LNCAP (cell line): ENCODE data around the gene OR52E2.

ENCODE experiments used
- TF ChIP-seq, protein P1 (sequence below): fragments of 450-650 bp; IDR thresholded peaks from 2 replicates; pipeline ENCODE4 v1.5.1; 2017; ENCODE audit warnings: mild to moderate bottlenecking

Gene OR52E2

DNA sequence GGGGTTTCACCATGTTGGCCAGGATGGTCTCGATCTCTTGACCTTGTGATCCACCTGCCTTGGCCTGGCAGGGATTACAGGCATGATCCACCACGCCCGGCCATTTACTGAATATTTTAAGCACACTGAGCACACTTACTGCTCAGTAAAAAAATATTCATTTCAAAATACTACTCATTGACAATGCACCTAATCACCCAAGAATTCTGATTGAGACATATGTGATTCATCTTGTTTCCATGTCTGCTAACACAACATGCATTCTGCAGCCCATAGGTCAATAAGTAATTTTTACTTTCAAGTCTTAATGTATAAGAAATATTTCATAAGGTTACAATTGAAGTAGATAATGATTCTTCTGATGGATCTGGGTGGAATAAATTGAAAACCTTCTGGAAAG lies 17.3 kb downstream of the OR52E2 start:
- TF ChIP-seq, protein P1, sequence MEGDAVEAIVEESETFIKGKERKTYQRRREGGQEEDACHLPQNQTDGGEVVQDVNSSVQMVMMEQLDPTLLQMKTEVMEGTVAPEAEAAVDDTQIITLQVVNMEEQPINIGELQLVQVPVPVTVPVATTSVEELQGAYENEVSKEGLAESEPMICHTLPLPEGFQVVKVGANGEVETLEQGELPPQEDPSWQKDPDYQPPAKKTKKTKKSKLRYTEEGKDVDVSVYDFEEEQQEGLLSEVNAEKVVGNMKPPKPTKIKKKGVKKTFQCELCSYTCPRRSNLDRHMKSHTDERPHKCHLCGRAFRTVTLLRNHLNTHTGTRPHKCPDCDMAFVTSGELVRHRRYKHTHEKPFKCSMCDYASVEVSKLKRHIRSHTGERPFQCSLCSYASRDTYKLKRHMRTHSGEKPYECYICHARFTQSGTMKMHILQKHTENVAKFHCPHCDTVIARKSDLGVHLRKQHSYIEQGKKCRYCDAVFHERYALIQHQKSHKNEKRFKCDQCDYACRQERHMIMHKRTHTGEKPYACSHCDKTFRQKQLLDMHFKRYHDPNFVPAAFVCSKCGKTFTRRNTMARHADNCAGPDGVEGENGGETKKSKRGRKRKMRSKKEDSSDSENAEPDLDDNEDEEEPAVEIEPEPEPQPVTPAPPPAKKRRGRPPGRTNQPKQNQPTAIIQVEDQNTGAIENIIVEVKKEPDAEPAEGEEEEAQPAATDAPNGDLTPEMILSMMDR, result no peak

DNA sequence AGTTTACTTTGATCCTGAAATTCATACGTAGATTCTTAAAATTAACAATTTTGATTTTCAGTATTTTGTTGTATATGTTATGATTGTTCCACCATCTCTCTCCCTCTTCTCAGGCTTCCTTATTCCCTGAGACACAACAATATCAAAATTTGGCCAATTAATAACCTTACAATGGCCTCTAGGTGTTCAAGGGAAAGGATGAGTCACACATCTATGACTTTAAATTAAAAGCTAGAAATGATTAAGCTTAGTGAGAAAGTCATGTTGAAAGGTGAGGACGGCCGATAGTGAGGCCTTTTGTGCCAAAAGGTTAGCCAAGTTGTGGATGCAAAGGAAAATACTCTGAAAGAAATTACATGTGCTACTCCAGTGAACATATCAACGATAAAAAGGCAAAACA lies 18.6 kb downstream of the OR52E2 start:
- TF ChIP-seq, protein P1, result no peak

DNA sequence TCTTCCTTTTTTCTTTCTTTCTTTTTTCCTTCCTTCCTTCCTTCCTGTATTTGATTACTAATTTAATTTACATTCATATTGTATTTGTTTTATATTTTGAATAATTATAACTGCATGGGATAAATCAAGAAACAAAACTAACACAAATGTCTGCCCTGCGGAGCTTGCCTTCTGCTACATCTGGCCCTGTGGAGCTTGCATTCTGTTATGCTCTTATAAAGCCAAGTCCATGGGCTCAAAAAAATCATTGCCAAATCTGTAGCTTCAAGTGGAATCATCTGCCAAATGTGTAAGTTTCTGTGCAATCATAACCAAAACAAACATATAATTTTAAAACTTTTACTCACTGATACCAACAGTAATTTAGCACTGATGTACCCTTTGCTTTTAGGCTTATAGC lies 21.1 kb downstream of the OR52E2 start:
- TF ChIP-seq, protein P1, result no peak

DNA sequence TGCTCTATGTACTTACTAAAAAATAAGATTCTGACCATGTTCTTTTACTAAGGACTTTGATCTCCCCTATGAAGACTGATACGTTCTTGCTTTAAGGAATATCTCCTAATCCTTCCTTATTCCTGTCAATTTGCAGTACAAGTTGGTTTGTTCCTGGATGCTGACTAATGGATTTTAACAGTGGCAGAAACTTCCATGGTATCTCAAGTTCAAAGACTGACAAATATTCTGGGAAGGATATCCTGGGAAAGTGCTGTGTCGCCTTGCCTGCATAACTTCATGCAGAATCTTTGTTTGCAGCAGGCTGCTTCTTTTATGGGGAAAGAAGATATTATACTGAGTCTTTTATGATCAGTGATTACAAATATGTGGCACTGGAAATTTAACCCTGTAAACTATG lies 21.5 kb downstream of the OR52E2 start:
- TF ChIP-seq, protein P1, result no peak

DNA sequence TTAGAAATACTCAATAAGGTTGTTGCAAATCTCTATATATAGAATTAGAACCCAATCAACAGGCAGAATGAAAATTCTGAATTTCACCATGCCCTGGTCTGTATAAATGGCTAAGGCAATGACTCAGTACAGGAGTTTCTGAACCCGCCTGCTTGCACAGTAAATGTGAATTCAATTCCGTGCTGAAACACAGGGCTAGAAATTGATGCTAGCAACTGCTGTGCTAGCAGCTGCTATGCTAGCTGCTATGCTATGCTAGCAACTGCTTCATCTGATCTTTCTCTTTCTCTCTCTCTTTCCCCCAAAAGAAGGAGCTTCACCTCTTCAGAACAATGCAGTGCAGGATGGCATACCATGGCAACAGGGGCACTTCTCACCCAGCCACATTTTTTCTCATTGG lies 22.8 kb downstream of the OR52E2 start:
- TF ChIP-seq, protein P1, result no peak

DNA sequence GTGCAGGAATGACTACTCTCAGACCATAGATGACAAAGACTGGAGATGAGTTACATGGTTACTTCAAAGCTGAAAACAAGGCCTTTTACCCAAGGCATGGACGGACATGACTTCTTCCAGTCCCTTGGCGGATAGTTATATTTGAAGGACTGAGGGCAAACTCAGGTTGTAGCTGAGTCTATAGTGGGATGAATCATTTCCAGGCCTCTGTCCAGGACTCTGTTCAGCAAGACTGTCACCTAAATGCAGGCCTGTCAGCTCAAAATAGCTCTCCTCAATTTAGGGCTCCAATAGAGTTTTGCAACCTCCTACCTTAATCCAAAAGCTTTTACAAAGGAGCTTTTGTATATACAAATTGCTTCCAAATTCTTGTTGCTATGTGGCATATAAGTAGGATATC lies 37.4 kb downstream of the OR52E2 start:
- TF ChIP-seq, protein P1, result no peak

DNA sequence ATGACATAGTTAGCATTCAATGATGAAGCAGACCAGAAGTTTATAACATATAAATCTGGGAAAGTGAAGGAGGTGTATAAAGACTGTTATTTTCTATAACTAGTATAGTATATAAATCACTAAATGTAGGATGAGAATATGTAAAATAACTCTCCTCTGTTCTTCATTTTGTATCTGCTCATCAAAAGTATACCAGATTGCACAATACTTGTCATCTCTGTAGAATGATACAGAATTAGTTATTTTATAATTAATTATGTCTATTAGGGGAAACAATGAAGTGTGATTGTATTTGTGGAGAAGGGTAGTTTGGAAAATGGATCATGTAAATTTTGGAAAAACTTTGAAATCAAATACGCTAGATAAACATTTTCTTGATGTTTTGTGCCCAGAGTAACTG lies 46.4 kb downstream of the OR52E2 start:
- TF ChIP-seq, protein P1, result no peak

DNA sequence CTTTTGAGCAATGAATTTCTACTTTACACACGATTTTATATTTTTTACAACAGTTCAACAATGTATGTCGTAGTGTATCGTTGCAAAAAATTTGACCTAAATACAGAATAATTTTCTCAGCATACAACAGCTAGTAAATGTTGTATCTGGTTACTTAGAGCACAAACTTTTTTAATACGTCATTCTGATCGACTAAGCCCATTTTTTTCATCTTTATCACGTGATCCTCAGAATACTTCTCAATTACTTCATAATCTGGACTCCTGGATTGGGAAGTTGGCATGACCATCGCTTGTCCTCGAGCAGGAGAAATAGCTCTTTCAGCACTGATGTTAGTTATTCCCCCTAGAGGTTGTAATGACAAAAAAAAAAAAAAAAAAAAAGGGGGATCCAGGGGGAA lies 48.2 kb downstream of the OR52E2 start:
- TF ChIP-seq, protein P1, result no peak
